WTC11 (cell line): Measurements from ENCODE around the gene CNFN. TPM values are rescaled to one million over a fixed set of nuclear protein-coding genes. Genes with fewer than 3 reads are reported as not detected.

Source experiments
- AFF4 ChIP-seq: sonication (generic); formaldehyde crosslinking; IDR thresholded peaks from 2 replicates; pipeline ENCODE4 v1.8.1; 2023; ENCODE audit warnings: mild to moderate bottlenecking, missing genetic modification reagents, borderline replicate concordance
- CTCF ChIP-seq: fragments of 200-600 bp; IDR thresholded peaks from 2 replicates; pipeline ENCODE4 v1.8.0; 2022; ENCODE audit warnings: antibody characterized with exemption
- ESRRA ChIP-seq: sonication (generic); formaldehyde crosslinking; IDR thresholded peaks from 2 replicates; pipeline ENCODE4 v1.8.1; 2022; ENCODE audit warnings: mild to moderate bottlenecking, missing genetic modification reagents, borderline replicate concordance
- ETV6 ChIP-seq: sonication (generic); formaldehyde crosslinking; IDR thresholded peaks from 2 replicates; pipeline ENCODE4 v1.8.1; 2022; ENCODE audit warnings: mild to moderate bottlenecking, missing genetic modification reagents
- FOXK1 ChIP-seq: sonication (generic); formaldehyde crosslinking; IDR thresholded peaks from 2 replicates; pipeline ENCODE4 v1.8.0; 2022; ENCODE audit warnings: mild to moderate bottlenecking, moderate library complexity, missing genetic modification reagents
- FOXP1 ChIP-seq: sonication (generic); formaldehyde crosslinking; IDR thresholded peaks from 2 replicates; pipeline ENCODE4 v1.8.0; 2022; ENCODE audit warnings: missing genetic modification reagents, mild to moderate bottlenecking, moderate library complexity, borderline replicate concordance
- GRHL2 ChIP-seq: fragments of 250-450 bp; sonication (Bioruptor Pico); IDR thresholded peaks from 2 replicates; pipeline ENCODE4 v1.8.0; 2022; ENCODE audit warnings: mild to moderate bottlenecking, moderate library complexity; ENCODE audit not compliant: insufficient replicate concordance, severe bottlenecking
- GTF2I ChIP-seq: fragments of 250-450 bp; sonication (Bioruptor Pico); conservative IDR thresholded peaks from 2 replicates; pipeline ENCODE4 v1.4.0; 2021; ENCODE audit warnings: mild to moderate bottlenecking
- JAZF1 ChIP-seq: fragments of 250-450 bp; sonication (Bioruptor Pico); IDR thresholded peaks from 2 replicates; pipeline ENCODE4 v1.9.0; 2021; ENCODE audit warnings: moderate library complexity, mild to moderate bottlenecking, inconsistent platforms
- MXD4 ChIP-seq: fragments of 250-450 bp; sonication (Bioruptor Pico); IDR thresholded peaks from 2 replicates; pipeline ENCODE4 v1.8.0; 2021; ENCODE audit warnings: mild to moderate bottlenecking, moderate library complexity, borderline replicate concordance
- NFE2L1 ChIP-seq: sonication (generic); formaldehyde crosslinking; IDR thresholded peaks from 2 replicates; pipeline ENCODE4 v1.8.1; 2023; ENCODE audit warnings: missing genetic modification reagents
- NFYB ChIP-seq: sonication (generic); formaldehyde crosslinking; conservative IDR thresholded peaks from 2 replicates; pipeline ENCODE4 v1.8.0; 2022; ENCODE audit warnings: low read depth, missing genetic modification reagents
- RORB ChIP-seq: fragments of 250-450 bp; sonication (Bioruptor Pico); IDR thresholded peaks from 2 replicates; pipeline ENCODE4 v1.9.0; 2021; ENCODE audit warnings: mild to moderate bottlenecking
- SMAD3 ChIP-seq: sonication (generic); formaldehyde crosslinking; IDR thresholded peaks from 2 replicates; pipeline ENCODE4 v1.8.0; 2022; ENCODE audit warnings: missing genetic modification reagents, mild to moderate bottlenecking, borderline replicate concordance
- STAT6 ChIP-seq: sonication (generic); formaldehyde crosslinking; conservative IDR thresholded peaks from 2 replicates; pipeline ENCODE4 v1.8.1; 2023; ENCODE audit warnings: mild to moderate bottlenecking, low read depth, missing genetic modification reagents, moderate library complexity
- USF2 ChIP-seq: sonication (generic); formaldehyde crosslinking; IDR thresholded peaks from 2 replicates; pipeline ENCODE4 v1.8.1; 2023; ENCODE audit warnings: mild to moderate bottlenecking, missing genetic modification reagents, moderate library complexity
- ZBTB43 ChIP-seq: sonication (generic); formaldehyde crosslinking; IDR thresholded peaks from 2 replicates; pipeline ENCODE4 v1.8.1; 2023; ENCODE audit warnings: mild to moderate bottlenecking, missing genetic modification reagents
- ZMAT4 ChIP-seq: fragments of 250-450 bp; sonication (Bioruptor Pico); IDR thresholded peaks from 2 replicates; pipeline ENCODE4 v1.9.0; 2021; ENCODE audit warnings: mild to moderate bottlenecking
- ZNF263 ChIP-seq: sonication (generic); formaldehyde crosslinking; IDR thresholded peaks from 2 replicates; pipeline ENCODE4 v1.8.1; 2022; ENCODE audit warnings: low read depth, mild to moderate bottlenecking, moderate library complexity, missing genetic modification reagents
- ZNF281 ChIP-seq: sonication (generic); formaldehyde crosslinking; IDR thresholded peaks from 2 replicates; pipeline ENCODE4 v1.8.0; 2023; ENCODE audit warnings: mild to moderate bottlenecking, missing genetic modification reagents
- ZNF425 ChIP-seq: fragments of 250-450 bp; sonication (Bioruptor Pico); conservative IDR thresholded peaks from 2 replicates; pipeline ENCODE4 v1.9.0; 2021; ENCODE audit warnings: mild to moderate bottlenecking
- total RNA-seq: library from RNA; stranded (reverse); gene quantifications from 3 replicates; pipeline ENCODE4 v1.2.3, GENCODE V29; 2021

Gene CNFN
- total RNA-seq, 1 experiment from 2014 or later = 9.6 TPM

GRCh38 chr19:42423462-42424344 is 33.6 kb upstream of the CNFN start (continued):
- TF ChIP-seq AFF4 (CRISPR knock-in tag) (0 out of 2 replicates have a peak, but pooled peaks have one; percentile 49), GTF2I (CRISPR knock-in tag) (no peak), USF2 (no peak), SMAD3 (CRISPR knock-in tag) (peak; percentile 90), ZNF281 (CRISPR knock-in tag) (peak; percentile 97), FOXK1 (CRISPR knock-in tag) (peak; percentile 82), ZMAT4 (CRISPR knock-in tag) (no peak), MXD4 (CRISPR knock-in tag) (no peak), STAT6 (CRISPR knock-in tag) (no peak), ETV6 (CRISPR knock-in tag) (peak; percentile 77; the same call in 1 of the 2 replicates), JAZF1 (CRISPR knock-in tag) (no peak), ZNF425 (CRISPR knock-in tag) (no peak), ZNF263 (no peak; the same call in 1 of the 2 replicates), ESRRA (CRISPR knock-in tag) (no peak), FOXP1 (CRISPR knock-in tag) (peak; percentile 64; the same call in 1 of the 2 replicates), RORB (CRISPR knock-in tag) (no peak), GRHL2 (CRISPR knock-in tag) (no peak), ZBTB43 (CRISPR knock-in tag) (peak; percentile 88; the same call in 1 of the 2 replicates), CTCF (no peak), NFYB (CRISPR knock-in tag) (peak; percentile 35; the same call in 1 of the 2 replicates), NFE2L1 (CRISPR knock-in tag) (peak; percentile 97; the same call in 1 of the 2 replicates)
